CD14-positive monocyte (primary cell): ENCODE data around the gene KDM7A. TPM values are rescaled to one million over a fixed set of nuclear protein-coding genes. Genes with fewer than 3 reads are reported as not detected.

ENCODE experiments used
- DNase-seq, 3 donors: peaks; one replicate each; pipeline ENCODE4 v3.0.0-alpha.2; 2011 to 2022
- H2AFZ ChIP-seq: 2 replicates; pipeline ENCODE4 v1.6.0; 2012; ENCODE audit warnings: mild to moderate bottlenecking, low read depth, low read length, inconsistent platforms; ENCODE audit not compliant: insufficient read depth, poor library complexity, severe bottlenecking
- H3K27ac ChIP-seq, 2 donors: 1 replicate in 1 of 2; 2 replicates in 1 of 2; pipeline ENCODE4 v1.5.1; 2012 to 2013; ENCODE audit warnings: low read length in 2 of 2, control low read depth in 1 of 2, inconsistent platforms in 1 of 2, low read depth in 1 of 2, mild to moderate bottlenecking in 1 of 2
- H3K27me3 ChIP-seq, 2 donors: one replicate each; pipeline versions ENCODE4 v1.6.0 to v1.6.1; 2011 to 2013; ENCODE audit warnings: low read length in 2 of 2; ENCODE audit not compliant: control insufficient read depth in 2 of 2, insufficient read depth in 2 of 2
- H3K36me3 ChIP-seq, 2 donors: replicated peaks in 1 of 2; 1 replicate in 1 of 2; 2 replicates in 1 of 2; pipeline versions ENCODE4 v1.5.1 to v1.6.1; 2012 to 2013; ENCODE audit warnings: low read length in 2 of 2, control low read depth in 1 of 2, inconsistent platforms in 1 of 2, mild to moderate bottlenecking in 1 of 2; ENCODE audit not compliant: insufficient read depth in 2 of 2, control insufficient read depth in 1 of 2
- H3K4me1 ChIP-seq, 2 donors: 1 replicate in 1 of 2; 2 replicates in 1 of 2; pipeline versions ENCODE4 v1.5.1 to v1.6.1; 2012 to 2013; ENCODE audit warnings: low read length in 2 of 2, control low read depth in 1 of 2, inconsistent platforms in 1 of 2, mild to moderate bottlenecking in 1 of 2, moderate library complexity in 1 of 2; ENCODE audit not compliant: insufficient read depth in 2 of 2, control insufficient read depth in 1 of 2
- H3K4me2 ChIP-seq: replicated peaks from 2 replicates; pipeline ENCODE3; 2012; ENCODE audit warnings: low read length, moderate library complexity, mild to moderate bottlenecking; ENCODE audit not compliant: poor library complexity, severe bottlenecking; ENCODE audit errors: extremely low read depth
- H3K4me3 ChIP-seq, 3 experiments: fragments of 200-600 bp in 1 of 3; sonication (generic) in 1 of 3; replicated peaks in 1 of 3; 1 replicate in 2 of 3; 2 replicates in 1 of 3; pipeline ENCODE4 v1.5.1; 2011 to 2013; ENCODE audit warnings: low read length in 3 of 3, mild to moderate bottlenecking in 3 of 3, control low read depth in 2 of 3, low read depth in 2 of 3, inconsistent platforms in 1 of 3, moderate library complexity in 1 of 3
- H3K79me2 ChIP-seq: 2 replicates; pipeline ENCODE4 v1.6.0; 2012; ENCODE audit warnings: mild to moderate bottlenecking, control low read depth, inconsistent platforms, low read length, moderate library complexity; ENCODE audit not compliant: insufficient read depth
- H3K9ac ChIP-seq: 2 replicates; pipeline ENCODE4 v1.6.0; 2017; ENCODE audit warnings: low read length, mild to moderate bottlenecking; ENCODE audit not compliant: insufficient read depth, poor library complexity, severe bottlenecking
- H3K9me3 ChIP-seq, 2 donors: replicated peaks in 1 of 2; 1 replicate in 1 of 2; 2 replicates in 1 of 2; pipeline versions ENCODE4 v1.5.1 to v1.6.1; 2012 to 2013; ENCODE audit warnings: low read length in 2 of 2, control low read depth in 1 of 2; ENCODE audit not compliant: control insufficient read depth in 1 of 2, insufficient read depth in 1 of 2
- H4K20me1 ChIP-seq: 2 replicates; pipeline ENCODE4 v1.6.0; 2012; ENCODE audit warnings: mild to moderate bottlenecking, low read length, control low read depth, moderate library complexity; ENCODE audit not compliant: insufficient read depth
- H3K27ac Mint-ChIP-seq, 7 donors: one replicate each; pipeline ENCODE4 v1.8.0; 2020; ENCODE audit warnings: mild to moderate bottlenecking in 7 of 7, mixed read lengths in 7 of 7, moderate library complexity in 6 of 7, inconsistent platforms in 2 of 7
- H3K27me3 Mint-ChIP-seq, 3 donors: one replicate each; pipeline ENCODE4 v1.8.0; 2021 to 2022; ENCODE audit warnings: low read depth in 3 of 3, mild to moderate bottlenecking in 3 of 3, mixed read lengths in 3 of 3, moderate library complexity in 3 of 3, inconsistent platforms in 1 of 3
- H3K36me3 Mint-ChIP-seq, 2 donors: one replicate each; pipeline ENCODE4 v1.8.0; 2020; ENCODE audit warnings: mixed read lengths in 2 of 2, inconsistent platforms in 1 of 2, mild to moderate bottlenecking in 1 of 2
- H3K4me1 Mint-ChIP-seq: one replicate; pipeline ENCODE4 v1.8.0; 2020; ENCODE audit warnings: mild to moderate bottlenecking, mixed read lengths
- H3K4me3 Mint-ChIP-seq, 2 donors: one replicate each; pipeline ENCODE4 v1.8.0; 2020; ENCODE audit warnings: mild to moderate bottlenecking in 2 of 2, mixed read lengths in 2 of 2, moderate library complexity in 1 of 2
- H3K9me3 Mint-ChIP-seq, 7 donors: one replicate each; pipeline ENCODE4 v1.8.0; 2020 to 2022; ENCODE audit warnings: mixed read lengths in 7 of 7, mild to moderate bottlenecking in 6 of 7, moderate library complexity in 6 of 7, inconsistent platforms in 2 of 7
- WGBS: methylation state at CpG from one replicate; pipeline ENCODE4 v1.1.5; 2013; ENCODE audit warnings: missing lambda C conversion rate; ENCODE audit not compliant: insufficient coverage; 5-methylcytosine and 5-hydroxymethylcytosine counted together
- intact Hi-C, 2 donors: fragments of 100-400 bp; cut with micrococcal nuclease; formaldehyde crosslinking; loops; one replicate each; pipeline versions ENCODE4 v1.15.0 to v1.15.1; 2023
- polyA plus RNA-seq, 3 donors: library from polyadenylated mRNA; depleted of rRNA in 1 of 3; unstranded in 2 of 3; stranded (reverse) in 1 of 3; fragments of 300-500 nt in 2 of 3; fragments of >200 nt in 1 of 3; fragmentation: Illumina TruSeq in 2 of 3; gene quantifications; 1 replicate in 2 of 3; 2 replicates in 1 of 3; pipeline ENCODE4 v1.2.3, GENCODE V29; 2012 to 2021
- TF ChIP-seq, protein P1 (sequence below): fragments of 200-600 bp; IDR thresholded peaks from one replicate; pipeline ENCODE4 v1.8.0; 2022; ENCODE audit warnings: antibody characterized with exemption, mild to moderate bottlenecking

KDM7A gene
- polyA plus RNA-seq, 3 donors: 4.9 to 37.9 (median 7.9) TPM

DNA sequence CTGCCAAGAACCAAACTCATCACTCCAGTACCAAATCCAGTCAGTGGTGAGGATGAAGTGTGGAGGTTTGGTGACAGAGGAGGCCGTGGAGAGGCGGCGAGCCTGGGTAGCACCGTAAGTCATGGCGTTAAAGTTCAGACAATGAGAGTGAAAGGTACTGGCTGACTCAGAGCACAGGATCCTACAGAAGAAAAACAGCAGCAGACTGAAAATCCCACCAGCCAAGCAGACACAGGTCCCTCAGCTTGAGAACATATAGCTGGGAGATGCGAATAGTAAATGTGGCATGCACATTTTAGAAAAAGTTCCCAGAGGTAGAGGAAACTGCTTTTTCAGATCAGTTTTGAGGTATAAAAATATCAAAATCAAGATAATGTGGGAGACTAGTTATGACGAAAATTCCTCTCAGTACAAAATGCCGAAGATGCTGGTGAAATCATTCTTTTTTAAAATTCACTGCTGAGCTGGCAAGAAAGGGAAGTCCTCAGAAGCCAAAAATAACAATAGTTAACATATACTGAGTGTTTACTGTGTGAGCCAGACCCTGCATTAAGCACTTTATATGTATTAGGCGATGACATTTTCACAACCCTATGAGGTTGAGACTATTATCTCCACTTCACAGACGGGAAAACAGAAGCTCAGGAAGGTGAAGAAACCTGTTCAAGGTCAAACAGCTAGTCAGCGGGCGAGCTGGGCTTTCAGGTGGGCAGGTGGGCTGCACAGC is 135.0 kb downstream of the KDM7A start:
- H3K4me2 ChIP-seq: peak overlapping the region; percentile 11
- peaks cover 70% of the 10 kb centered on the region for H4K20me1 ChIP-seq
- no peak overlapping the region for H2AFZ ChIP-seq
- no peaks in the 10 kb centered on the region for H3K27me3 ChIP-seq
- H3K79me2 ChIP-seq: no peaks in the 10 kb centered on the region
- H3K9me3 ChIP-seq: no peaks in the 10 kb centered on the region
- peaks cover 94% of the 10 kb centered on the region in 2 donors for H3K36me3 Mint-ChIP-seq
- peak overlapping the region in 1 of 2 donors; percentile 50 for H3K4me3 Mint-ChIP-seq
- no peak overlapping the region for H3K27ac ChIP-seq
- no peak overlapping the region for H3K4me3 ChIP-seq
- H3K4me1 Mint-ChIP-seq: peaks cover 18% of the 10 kb centered on the region
- peaks cover 5 to 14% of the 10 kb centered on the region in 2 donors for H3K4me1 ChIP-seq
- peaks cover 0 to 6% (median 0%) of the 10 kb centered on the region in 3 donors for H3K27me3 Mint-ChIP-seq
- no peak overlapping the region for H3K9ac ChIP-seq
- TF ChIP-seq, protein P1, sequence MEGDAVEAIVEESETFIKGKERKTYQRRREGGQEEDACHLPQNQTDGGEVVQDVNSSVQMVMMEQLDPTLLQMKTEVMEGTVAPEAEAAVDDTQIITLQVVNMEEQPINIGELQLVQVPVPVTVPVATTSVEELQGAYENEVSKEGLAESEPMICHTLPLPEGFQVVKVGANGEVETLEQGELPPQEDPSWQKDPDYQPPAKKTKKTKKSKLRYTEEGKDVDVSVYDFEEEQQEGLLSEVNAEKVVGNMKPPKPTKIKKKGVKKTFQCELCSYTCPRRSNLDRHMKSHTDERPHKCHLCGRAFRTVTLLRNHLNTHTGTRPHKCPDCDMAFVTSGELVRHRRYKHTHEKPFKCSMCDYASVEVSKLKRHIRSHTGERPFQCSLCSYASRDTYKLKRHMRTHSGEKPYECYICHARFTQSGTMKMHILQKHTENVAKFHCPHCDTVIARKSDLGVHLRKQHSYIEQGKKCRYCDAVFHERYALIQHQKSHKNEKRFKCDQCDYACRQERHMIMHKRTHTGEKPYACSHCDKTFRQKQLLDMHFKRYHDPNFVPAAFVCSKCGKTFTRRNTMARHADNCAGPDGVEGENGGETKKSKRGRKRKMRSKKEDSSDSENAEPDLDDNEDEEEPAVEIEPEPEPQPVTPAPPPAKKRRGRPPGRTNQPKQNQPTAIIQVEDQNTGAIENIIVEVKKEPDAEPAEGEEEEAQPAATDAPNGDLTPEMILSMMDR: no peak
- peak overlapping the region in 2 of 7 donors; percentile 33 to 84 for H3K27ac Mint-ChIP-seq
- H3K9me3 Mint-ChIP-seq: peaks cover 0 to 3% (median 0%) of the 10 kb centered on the region in 7 donors
- DNase-seq: no peak
- H3K36me3 ChIP-seq: peaks cover 56 to 93% of the 10 kb centered on the region in 2 donors
- 91% methylated on average over 8 of the region's 12 CpGs for whole genome bisulfite sequencing
- intact Hi-C loops: no loop called here

DNA sequence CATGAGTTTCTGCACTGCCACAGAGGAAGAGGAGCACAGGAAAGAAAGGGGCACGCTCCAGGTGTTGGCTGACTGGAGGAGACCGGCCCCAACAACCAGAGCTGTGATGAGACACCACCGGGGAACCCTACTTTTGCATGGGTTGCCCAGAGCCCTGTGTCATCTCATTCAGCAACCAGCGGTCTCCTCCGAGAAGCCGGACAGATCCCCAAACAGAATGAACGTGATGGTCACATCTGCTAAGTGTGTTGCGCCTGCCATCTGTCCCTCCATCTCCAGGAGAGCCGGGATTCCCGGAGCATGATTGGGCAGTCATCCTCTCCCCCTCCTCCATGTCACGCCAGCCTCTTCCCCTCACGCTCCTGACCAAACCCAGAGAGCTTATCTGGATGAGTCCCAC is 136.9 kb downstream of the KDM7A start:
- peaks cover 45 to 93% of the 10 kb centered on the region in 2 donors for H3K36me3 ChIP-seq

More for the DNA sequence above, 136.9 kb downstream of the KDM7A start:
- H3K9me3 Mint-ChIP-seq: peaks cover 0 to 3% (median 0%) of the 10 kb centered on the region in 7 donors
- H3K27me3 Mint-ChIP-seq: peaks cover 0 to 7% (median 0%) of the 10 kb centered on the region in 3 donors
- H3K4me3 Mint-ChIP-seq: no peak overlapping the region
- H3K27ac Mint-ChIP-seq: no peak overlapping the region
- TF ChIP-seq, protein P1: no peak
- WGBS: 97% methylated on average over 8 of the region's 12 CpGs
- Histone ChIP-seq H3K4me1 (peaks cover 14 to 25% of the 10 kb centered on the region in 2 donors), H3K4me2 (no peak overlapping the region), H3K4me3 (no peak overlapping the region), H3K9me3 (no peaks in the 10 kb centered on the region), H3K27ac (no peak overlapping the region), H3K79me2 (no peaks in the 10 kb centered on the region), H2AFZ (no peak overlapping the region), H3K27me3 (no peaks in the 10 kb centered on the region), H4K20me1 (peaks cover 82% of the 10 kb centered on the region), H3K9ac (no peak overlapping the region)
- H3K36me3 Mint-ChIP-seq: peaks cover 90 to 94% of the 10 kb centered on the region in 2 donors
- H3K4me1 Mint-ChIP-seq: peaks cover 30% of the 10 kb centered on the region
- DNase-seq: no peak
- intact Hi-C loops: no loop called here
